Ascending aorta (tissue), 2 donors: ENCODE results near the gene PLAC9. TPM values are rescaled to one million over a fixed set of nuclear protein-coding genes. Genes with fewer than 3 reads are reported as not detected.
A peak's percentile ranks its signal among the peaks of the same experiment; 100 is the strongest.

Experiments
- DNase-seq, 2 donors: peaks; one replicate each; pipeline ENCODE4 v3.0.0-alpha.2; 2019; ENCODE audit warnings: low spot score in 2 of 2
- H3K27ac ChIP-seq, 2 donors: fragments of 200-600 bp; sonication (generic); one replicate each; pipeline ENCODE4 v1.5.1; 2016 to 2017; ENCODE audit warnings: mild to moderate bottlenecking in 1 of 2
- H3K27me3 ChIP-seq: fragments of 200-600 bp; sonication (generic); one replicate; pipeline ENCODE4 v1.5.1; 2017
- H3K36me3 ChIP-seq, 2 donors: fragments of 200-600 bp; sonication (generic); one replicate each; pipeline ENCODE4 v1.5.1; 2016
- H3K4me1 ChIP-seq, 2 donors: fragments of 200-600 bp; sonication (generic); one replicate each; pipeline ENCODE4 v1.5.1; 2016 to 2017; ENCODE audit warnings: mild to moderate bottlenecking in 1 of 2
- H3K4me3 ChIP-seq, 2 donors: fragments of 200-600 bp; sonication (generic); one replicate each; pipeline ENCODE4 v1.5.1; 2016 to 2017; ENCODE audit warnings: mild to moderate bottlenecking in 1 of 2
- H3K9me3 ChIP-seq, 2 donors: fragments of 200-600 bp; sonication (generic); one replicate each; pipeline ENCODE4 v1.5.1; 2016
- CTCF ChIP-seq, 3 experiments: fragments of 200-600 bp in 2 of 3; fragments of 450-650 bp in 1 of 3; sonication (generic) in 2 of 3; IDR thresholded peaks; one replicate each; pipeline ENCODE4 v1.5.1; 2016 to 2019; ENCODE audit warnings: antibody characterized with exemption in 3 of 3, mild to moderate bottlenecking in 1 of 3, moderate library complexity in 1 of 3
- intact Hi-C: fragments of 100-400 bp; cut with DNase I; formaldehyde crosslinking; loops from one replicate; pipeline ENCODE4 v1.15.1; 2023
- total RNA-seq: library from RNA; depleted of rRNA; stranded (reverse); fragments of >200 nt; gene quantifications from one replicate; pipeline ENCODE4 v1.1.0, GENCODE V29; 2016

PLAC9 gene
- total RNA-seq, 1 donor from 2014 or later = 221 TPM

GRCh38 chr10:80168162-80168511, 35.6 kb downstream of the PLAC9 start:
- DNase-seq = no peak
- no peak for TF ChIP-seq CTCF (IDR thresholded peaks at IDR 0.05)
- H3K27me3 ChIP-seq = no peaks in the 10 kb centered on the region
- H3K4me3 ChIP-seq = peak overlapping the region in 1 of 2 donors; percentile 3
- H3K4me1 ChIP-seq = peaks cover 31 to 58% of the 10 kb centered on the region in 2 donors
- H3K9me3 ChIP-seq = no peaks in the 10 kb centered on the region
- H3K36me3 ChIP-seq = peaks cover 25 to 27% of the 10 kb centered on the region in 2 donors
- H3K27ac ChIP-seq = peak overlapping the region; percentile 84 to 86
- intact Hi-C loops = loop anchor here (2.0 kb wide), 1 partner anchor 31 kb away; no protein-coding TSS in a partner anchor

GRCh38 chr10:80168679-80169380, 36.3 kb downstream of the PLAC9 start:
- Histone ChIP-seq H3K27me3 (no peaks in the 10 kb centered on the region), H3K27ac (peak overlapping the region; percentile 84 to 86), H3K36me3 (peaks cover 23% of the 10 kb centered on the region in 2 donors), H3K4me1 (peaks cover 27 to 53% of the 10 kb centered on the region in 2 donors), H3K4me3 (peak overlapping the region in 1 of 2 donors; percentile 3), H3K9me3 (no peaks in the 10 kb centered on the region)
- TF ChIP-seq CTCF (IDR thresholded peaks at IDR 0.05) = peak in 1 of 3 experiments; percentile 17
- DNase-seq = no peak
- intact Hi-C loops = loop anchor here (2.0 kb wide), 1 partner anchor 30 kb away; no protein-coding TSS in a partner anchor

- no peaks in the 10 kb centered on the region for H3K27me3 ChIP-seq
- H3K36me3 ChIP-seq = peaks cover 18 to 23% of the 10 kb centered on the region in 2 donors
- peaks cover 21 to 42% of the 10 kb centered on the region in 2 donors for H3K4me1 ChIP-seq
- intact Hi-C loops = no loop called here
- peak overlapping the region; percentile 84 to 86 for H3K27ac ChIP-seq
- no peaks in the 10 kb centered on the region for H3K9me3 ChIP-seq
- no peak for DNase-seq
- no peak overlapping the region for H3K4me3 ChIP-seq
- TF ChIP-seq CTCF (IDR thresholded peaks at IDR 0.05) = no peak
Observed at GRCh38 chr10:80170026-80170425, 37.5 kb downstream of the PLAC9 start.

GRCh38 chr10:80170641-80171040, 38.1 kb downstream of the PLAC9 start:
- H3K36me3 ChIP-seq = peaks cover 14 to 19% of the 10 kb centered on the region in 2 donors
- H3K4me1 ChIP-seq = peaks cover 15 to 36% of the 10 kb centered on the region in 2 donors
- intact Hi-C loops = no loop called here
- no peak overlapping the region for H3K4me3 ChIP-seq
- peak overlapping the region in 1 of 2 donors; percentile 51 for H3K27ac ChIP-seq
- no peaks in the 10 kb centered on the region for H3K9me3 ChIP-seq
- TF ChIP-seq CTCF (IDR thresholded peaks at IDR 0.05) = no peak
- no peak for DNase-seq
- H3K27me3 ChIP-seq = no peaks in the 10 kb centered on the region

GRCh38 chr10:80171248-80171660, 38.7 kb downstream of the PLAC9 start:
- H3K36me3 ChIP-seq = peaks cover 11 to 18% of the 10 kb centered on the region in 2 donors
- H3K4me3 ChIP-seq = no peak overlapping the region
- DNase-seq = no peak
- no peak for TF ChIP-seq CTCF (IDR thresholded peaks at IDR 0.05)
- no peaks in the 10 kb centered on the region for H3K9me3 ChIP-seq
- H3K27ac ChIP-seq = peak overlapping the region in 1 of 2 donors; percentile 51
- intact Hi-C loops = no loop called here
- peaks cover 15 to 32% of the 10 kb centered on the region in 2 donors for H3K4me1 ChIP-seq
- H3K27me3 ChIP-seq = no peaks in the 10 kb centered on the region
